ENCODE data around the gene GRM4. TPM values are rescaled to one million over a fixed set of nuclear protein-coding genes. Genes with fewer than 3 reads are reported as not detected.

Gene GRM4
- total RNA-seq, 1 experiment from 2014 or later: not detected

- H3K27me3 ChIP-seq (ENCODE audit: insufficient read depth, low read depth): peaks cover 94% of the 10 kb centered on the region
- no peak overlapping the region for H2AFZ ChIP-seq
- H3K4me2 ChIP-seq: no peak overlapping the region
- H3F3A ChIP-seq (ENCODE audit: insufficient read depth, low read depth): no peaks in the 10 kb centered on the region
- DNase-seq: no peak
- CTCF ChIA-PET: no interaction called here
- H3K9me2 ChIP-seq (ENCODE audit: insufficient read depth): no peaks in the 10 kb centered on the region
- intact Hi-C loops (cut with micrococcal nuclease; ENCODE audit: unreplicated experiment): no loop called here
- no peaks in the 10 kb centered on the region for H3K9me3 ChIP-seq (ENCODE audit: insufficient read depth, low read depth)
- no peak overlapping the region for H3K4me3 ChIP-seq
- H3K4me1 ChIP-seq (replicated peaks; ENCODE audit: insufficient read depth): no peaks in the 10 kb centered on the region
- H4K20me1 ChIP-seq (ENCODE audit: insufficient read depth): no peaks in the 10 kb centered on the region
- POLR2A ChIA-PET (ENCODE audit: unreplicated experiment): no interaction called here
- no peak overlapping the region for H3K27ac ChIP-seq
- no TSS peak for BruUV-seq (replicated peaks)
- no peaks in the 10 kb centered on the region for H3K36me3 ChIP-seq (ENCODE audit: low read depth)
- TF ChIP-seq EZH2 (IDR thresholded peaks at IDR 0.05; ENCODE audit: low read depth): no peak
- TF ChIP-seq, protein P1, sequence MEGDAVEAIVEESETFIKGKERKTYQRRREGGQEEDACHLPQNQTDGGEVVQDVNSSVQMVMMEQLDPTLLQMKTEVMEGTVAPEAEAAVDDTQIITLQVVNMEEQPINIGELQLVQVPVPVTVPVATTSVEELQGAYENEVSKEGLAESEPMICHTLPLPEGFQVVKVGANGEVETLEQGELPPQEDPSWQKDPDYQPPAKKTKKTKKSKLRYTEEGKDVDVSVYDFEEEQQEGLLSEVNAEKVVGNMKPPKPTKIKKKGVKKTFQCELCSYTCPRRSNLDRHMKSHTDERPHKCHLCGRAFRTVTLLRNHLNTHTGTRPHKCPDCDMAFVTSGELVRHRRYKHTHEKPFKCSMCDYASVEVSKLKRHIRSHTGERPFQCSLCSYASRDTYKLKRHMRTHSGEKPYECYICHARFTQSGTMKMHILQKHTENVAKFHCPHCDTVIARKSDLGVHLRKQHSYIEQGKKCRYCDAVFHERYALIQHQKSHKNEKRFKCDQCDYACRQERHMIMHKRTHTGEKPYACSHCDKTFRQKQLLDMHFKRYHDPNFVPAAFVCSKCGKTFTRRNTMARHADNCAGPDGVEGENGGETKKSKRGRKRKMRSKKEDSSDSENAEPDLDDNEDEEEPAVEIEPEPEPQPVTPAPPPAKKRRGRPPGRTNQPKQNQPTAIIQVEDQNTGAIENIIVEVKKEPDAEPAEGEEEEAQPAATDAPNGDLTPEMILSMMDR (conservative IDR thresholded peaks at IDR 0.05): no peak
- H3K79me2 ChIP-seq (ENCODE audit: low read depth): no peaks in the 10 kb centered on the region
These were observed 110.7 kb downstream of the GRM4 start for GRCh38 chr6:34035161-34035560.

- H3K4me2 ChIP-seq: no peak overlapping the region
- no peaks in the 10 kb centered on the region for H3K9me2 ChIP-seq (ENCODE audit: insufficient read depth)
- H4K20me1 ChIP-seq (ENCODE audit: insufficient read depth): no peaks in the 10 kb centered on the region
- no peak overlapping the region for H2AFZ ChIP-seq
- BruUV-seq (replicated peaks): no TSS peak
- H3K79me2 ChIP-seq (ENCODE audit: low read depth): no peaks in the 10 kb centered on the region
- H3K4me1 ChIP-seq (replicated peaks; ENCODE audit: insufficient read depth): no peaks in the 10 kb centered on the region
- no peaks in the 10 kb centered on the region for H3K9me3 ChIP-seq (ENCODE audit: insufficient read depth, low read depth)
- no peaks in the 10 kb centered on the region for H3F3A ChIP-seq (ENCODE audit: insufficient read depth, low read depth)
- CTCF ChIA-PET: interaction anchor here (0.8 kb wide), 1 partner anchor 288 kb away, joined by 3 read pairs; no protein-coding TSS in a partner anchor
- H3K27me3 ChIP-seq (ENCODE audit: insufficient read depth, low read depth): peaks cover 95% of the 10 kb centered on the region
- no peak for DNase-seq
- TF ChIP-seq, protein P1 (conservative IDR thresholded peaks at IDR 0.05): no peak
- no peak for TF ChIP-seq EZH2 (IDR thresholded peaks at IDR 0.05; ENCODE audit: low read depth)
- POLR2A ChIA-PET (ENCODE audit: unreplicated experiment): no interaction called here
- H3K27ac ChIP-seq: no peak overlapping the region
- H3K4me3 ChIP-seq: no peak overlapping the region
- H3K36me3 ChIP-seq (ENCODE audit: low read depth): no peaks in the 10 kb centered on the region
- intact Hi-C loops (cut with micrococcal nuclease; ENCODE audit: unreplicated experiment): no loop called here
These were observed 113.0 kb downstream of the GRM4 start for GRCh38 chr6:34032856-34033255.

GRCh38 chr6:34031625-34032383 lies 114.1 kb downstream of the GRM4 start:
- no TSS peak for BruUV-seq (replicated peaks)
- TF ChIP-seq, protein P1 (conservative IDR thresholded peaks at IDR 0.05): no peak
- TF ChIP-seq EZH2 (IDR thresholded peaks at IDR 0.05; ENCODE audit: low read depth): no peak
- POLR2A ChIA-PET (ENCODE audit: unreplicated experiment): no interaction called here

More at GRCh38 chr6:34031625-34032383, 114.1 kb downstream of the GRM4 start:
- no peak overlapping the region for H2AFZ ChIP-seq
- no peaks in the 10 kb centered on the region for H3K36me3 ChIP-seq (ENCODE audit: low read depth)
- H3K27ac ChIP-seq: no peak overlapping the region
- H3K27me3 ChIP-seq (ENCODE audit: insufficient read depth, low read depth): peaks cover 93% of the 10 kb centered on the region
- H3K79me2 ChIP-seq (ENCODE audit: low read depth): no peaks in the 10 kb centered on the region
- H3K4me1 ChIP-seq (replicated peaks; ENCODE audit: insufficient read depth): no peaks in the 10 kb centered on the region
- no peaks in the 10 kb centered on the region for H3F3A ChIP-seq (ENCODE audit: insufficient read depth, low read depth)
- no peaks in the 10 kb centered on the region for H4K20me1 ChIP-seq (ENCODE audit: insufficient read depth)
- DNase-seq: no peak
- CTCF ChIA-PET: no interaction called here
- H3K9me3 ChIP-seq (ENCODE audit: insufficient read depth, low read depth): no peaks in the 10 kb centered on the region
- H3K4me2 ChIP-seq: no peak overlapping the region
- no peak overlapping the region for H3K4me3 ChIP-seq
- intact Hi-C loops (cut with micrococcal nuclease; ENCODE audit: unreplicated experiment): no loop called here
- H3K9me2 ChIP-seq (ENCODE audit: insufficient read depth): no peaks in the 10 kb centered on the region

Measured in PC-9 (cell line).